HepG2 (cell line): ENCODE measurements around the gene MMP19. TPM values are rescaled to one million over a fixed set of nuclear protein-coding genes. Genes with fewer than 3 reads are reported as not detected.
A peak's percentile ranks its signal among the peaks of the same experiment; 100 is the strongest.

Experiments
- ATAC-seq: fragments of 200-7000 bp; cut with Tn5 transposase; 3 replicates; pipeline ENCODE4 v1.9.1; 2020; ENCODE audit warnings: mild to moderate bottlenecking, moderate library complexity
- Bru-seq: library from RNA; stranded (reverse); fragments of 400-500 nt; gene quantifications from one replicate; lab custom pipeline; 2021; lab: Mats Ljungman, UMichigan
- BruChase-seq, 2 experiments: library from RNA; stranded (reverse); fragments of 400-500 nt; gene quantifications; one replicate each; lab custom pipeline; 2021; lab: Mats Ljungman, UMichigan
- BruUV-seq: library from RNA; stranded (reverse); fragments of 400-500 nt; replicated peaks from 2 replicates; lab custom pipeline; 2021; lab: Mats Ljungman, UMichigan
- CTCF ChIA-PET: fragments of 300-600 bp; formaldehyde crosslinking; extraction: SDS; loops from one replicate; lab custom pipeline; 2021; ENCODE audit warnings: low total read pairs, inconsistent platforms, low intra/inter-chr PET ratio; lab: Yijun Ruan, JAX
- POLR2A ChIA-PET: fragments of 350-600 bp; sonication (Branson Sonifier 250); formaldehyde crosslinking; loops from one replicate; lab custom pipeline; 2020; ENCODE audit warnings: antibody characterized with exemption, inconsistent platforms; lab: Yijun Ruan, JAX
- DNase-seq: peaks from one replicate; pipeline ENCODE4 v3.0.0-alpha.2; 2015; ENCODE audit warnings: low spot score
- FAIRE-seq: peaks from 3 replicates; lab custom pipeline; 2011; peaks lifted over from hg19 to GRCh38; lab: Jason Lieb, UNC
- H2AFZ ChIP-seq: one replicate; pipeline ENCODE4 v1.6.1; 2011; ENCODE audit warnings: low read length, inconsistent platforms
- H3K27ac ChIP-seq: fragments of 300-600 bp; 3 replicates; pipeline ENCODE4 v1.8.0; 2011; ENCODE audit warnings: mixed run types, mild to moderate bottlenecking, mixed read lengths, low read length, inconsistent platforms; ENCODE audit not compliant: insufficient read depth; ENCODE audit errors: extremely low read length
- H3K27me3 ChIP-seq, 2 experiments: fragments of 200-600 bp in 1 of 2; 2 replicates in 1 of 2; 3 replicates in 1 of 2; pipeline versions ENCODE4 v1.6.0 to v1.8.0; 2011; ENCODE audit warnings: low read length in 2 of 2, mild to moderate bottlenecking in 2 of 2, moderate library complexity in 2 of 2, inconsistent platforms in 1 of 2; ENCODE audit not compliant: insufficient read depth in 2 of 2, control insufficient read depth in 1 of 2
- H3K36me3 ChIP-seq, 2 experiments: fragments of 200-600 bp in 1 of 2; replicated peaks in 1 of 2; 2 replicates in 1 of 2; 3 replicates in 1 of 2; pipeline versions ENCODE4 v1.5.1 to v1.8.0; 2011; ENCODE audit warnings: low read length in 2 of 2, inconsistent platforms in 1 of 2; ENCODE audit not compliant: insufficient read depth in 2 of 2, control insufficient read depth in 1 of 2
- H3K4me1 ChIP-seq: 2 replicates; pipeline ENCODE4 v1.5.1; 2012; ENCODE audit warnings: low read length, inconsistent platforms; ENCODE audit not compliant: insufficient read depth
- H3K4me2 ChIP-seq: 2 replicates; pipeline ENCODE4 v1.6.0; 2011; ENCODE audit warnings: low read depth, low read length, inconsistent platforms
- H3K4me3 ChIP-seq, 3 experiments: fragments of 200-600 bp in 1 of 3; sonication (generic), shearing (Covaris generic) in 1 of 3; replicated peaks in 1 of 3; 2 replicates each; pipeline ENCODE4 v1.5.1; 2011 to 2016; ENCODE audit warnings: low read length in 3 of 3, inconsistent platforms in 2 of 3, low read depth in 2 of 3, mild to moderate bottlenecking in 2 of 3, control low read depth in 1 of 3, mixed read lengths in 1 of 3; ENCODE audit not compliant: insufficient read depth in 1 of 3
- H3K79me2 ChIP-seq: one replicate; pipeline ENCODE4 v1.6.1; 2011; ENCODE audit warnings: low read length, inconsistent platforms; ENCODE audit not compliant: insufficient read depth
- H3K9ac ChIP-seq: 2 replicates; pipeline ENCODE4 v1.6.0; 2011; ENCODE audit warnings: mild to moderate bottlenecking, low read depth, low read length, inconsistent platforms; ENCODE audit not compliant: insufficient read depth
- H3K9me3 ChIP-seq: 2 replicates; pipeline ENCODE4 v1.5.1; 2012; ENCODE audit warnings: mild to moderate bottlenecking, low read length
- H4K20me1 ChIP-seq: 2 replicates; pipeline ENCODE4 v1.6.0; 2011; ENCODE audit warnings: inconsistent platforms, mild to moderate bottlenecking, low read length, moderate library complexity; ENCODE audit not compliant: insufficient read depth
- ATF3 ChIP-seq: sonication (generic); formaldehyde crosslinking; IDR thresholded peaks from 2 replicates; pipeline ENCODE4 v1.4.0; 2020; ENCODE audit warnings: missing genetic modification reagents
- ATF4 ChIP-seq, 2 experiments: fragments of 450-650 bp in 1 of 2; sonication (generic) in 1 of 2; formaldehyde crosslinking; IDR thresholded peaks; 2 replicates each; pipeline versions ENCODE4 v1.5.0 to v1.8.0; 2020 to 2022; ENCODE audit warnings: mild to moderate bottlenecking in 1 of 2, missing genetic modification reagents in 1 of 2
- CEBPB ChIP-seq: IDR thresholded peaks from 2 replicates; pipeline ENCODE4 v1.6.1; 2011; ENCODE audit warnings: low read depth, low read length, improper control_type of control experiment, borderline replicate concordance
- FOSL2 ChIP-seq: sonication (generic); formaldehyde crosslinking; IDR thresholded peaks from 2 replicates; pipeline ENCODE4 v1.4.0; 2020; ENCODE audit warnings: missing genetic modification reagents
- FOXO1 ChIP-seq: sonication (generic); formaldehyde crosslinking; IDR thresholded peaks from 2 replicates; pipeline ENCODE4 v1.4.0; 2020; ENCODE audit warnings: missing genetic modification reagents
- GABPA ChIP-seq, 2 experiments: IDR thresholded peaks; 2 replicates each; pipeline ENCODE4 v1.6.1; 2011 to 2016; ENCODE audit warnings: low read depth in 2 of 2, low read length in 1 of 2, missing biosample characterization in 1 of 2, missing genetic modification characterization in 1 of 2
- GATAD2A ChIP-seq: IDR thresholded peaks from 2 replicates; pipeline ENCODE4 v1.6.1; 2016
- JUNB ChIP-seq: sonication (generic); formaldehyde crosslinking; IDR thresholded peaks from 2 replicates; pipeline ENCODE4 v1.8.0; 2022; ENCODE audit warnings: missing genetic modification reagents, mild to moderate bottlenecking, borderline replicate concordance
- JUND ChIP-seq: sonication (generic); formaldehyde crosslinking; IDR thresholded peaks from 2 replicates; pipeline ENCODE4 v1.8.0; 2022; ENCODE audit warnings: mild to moderate bottlenecking, missing genetic modification reagents
- PATZ1 ChIP-seq: sonication (generic); formaldehyde crosslinking; IDR thresholded peaks from 2 replicates; pipeline ENCODE4 v1.4.0; 2020; ENCODE audit warnings: missing genetic modification reagents
- RELA ChIP-seq: sonication (generic); formaldehyde crosslinking; IDR thresholded peaks from 2 replicates; pipeline ENCODE4 v1.4.0; 2020; ENCODE audit warnings: missing genetic modification reagents
- WGBS: methylation state at CpG from one replicate; pipeline ENCODE4 v1.1.6; 2017; ENCODE audit warnings: low lambda C conversion rate; 5-methylcytosine and 5-hydroxymethylcytosine counted together
- in situ Hi-C: cut with HindIII; loops from 2 replicates; pipeline ENCODE4 v1.10.0; 2017; ENCODE audit warnings: low pct_unique_long_range_greater_than_20kb; ENCODE audit not compliant: extremely low pct_ligation_motif_present
- intact Hi-C: fragments of 100-400 bp; cut with micrococcal nuclease; formaldehyde crosslinking; loops from one replicate; pipeline ENCODE4 v1.10.0; 2022; ENCODE audit not compliant: unreplicated experiment
- long read RNA-seq, 2 experiments: library from RNA in 1 of 2; library from polyadenylated mRNA in 1 of 2; stranded (forward) in 1 of 2; unstranded in 1 of 2; transcript quantifications; one replicate each; pipeline ENCODE4 v2.0.0, GENCODE V29; 2019 to 2022
- polyA minus RNA-seq, 3 experiments: library from RNA; depleted of rRNA, polyadenylated mRNA; stranded (reverse); fragments of >200 nt; gene quantifications; 2 replicates each; pipeline ENCODE4 v1.2.3, GENCODE V29; 2011; ENCODE audit warnings: low replicate concordance in 1 of 3
- polyA plus RNA-seq, 8 experiments: library from polyadenylated mRNA; depleted of rRNA in 3 of 8; stranded (reverse) in 7 of 8; unstranded in 1 of 8; fragments of >200 nt; fragmentation: Illumina TruSeq in 4 of 8; extraction: Trizol in 4 of 8; gene quantifications; 2 replicates each; pipeline versions ENCODE4 v1.2.1 to v1.2.3, GENCODE V29; 2011 to 2016; ENCODE audit warnings: low read depth in 4 of 8, missing spikeins in 1 of 8, mixed read lengths in 1 of 8; ENCODE audit not compliant: insufficient read depth in 1 of 8
- total RNA-seq, 5 experiments: library from RNA; depleted of rRNA; stranded (reverse); fragments of >200 nt; fragmentation: Illumina TruSeq; extraction: Trizol; gene quantifications; 2 replicates each; pipeline ENCODE4 v1.2.3, GENCODE V29; 2016; ENCODE audit warnings: low read depth in 1 of 5

Gene MMP19
- total RNA-seq (2016; rRNA removed; fragmentation: Illumina TruSeq; extraction: Trizol) (0.07 TPM in 1 of 2 replicates, not detected in the other), polyA plus RNA-seq (2011; rRNA removed) (0.08 and 0.16 TPM in 2 replicates), polyA minus RNA-seq (2011; rRNA and poly(A)+ RNA removed; ENCODE audit: low replicate concordance) (not detected in 2 replicates), Bru-seq, nascent RNA (percentile 24 among the genes with signal in this experiment), BruChase-seq, experiment 1, labeled RNA remaining after a 6-hour chase (not detected), BruChase-seq, experiment 2, labeled RNA remaining after a 2-hour chase (percentile 15 among the genes with signal in this experiment)
- not detected in 2 replicates for total RNA-seq (2016; cell fraction: cytosol; rRNA removed; fragmentation: Illumina TruSeq; extraction: Trizol; ENCODE audit: low read depth)
- total RNA-seq (2016; cell fraction: insoluble cytoplasmic fraction; rRNA removed; fragmentation: Illumina TruSeq; extraction: Trizol): 0.06 TPM in 1 of 2 replicates, not detected in the other
- total RNA-seq (2016; cell fraction: membrane; rRNA removed; fragmentation: Illumina TruSeq; extraction: Trizol): not detected in 2 replicates
- not detected in 2 replicates for total RNA-seq (2016; cell fraction: nucleus; rRNA removed; fragmentation: Illumina TruSeq; extraction: Trizol)
- polyA plus RNA-seq (2011; cell fraction: cytosol; rRNA removed): 0.08 TPM in 2 replicates
- polyA plus RNA-seq (2011; cell fraction: nucleus; rRNA removed): 0.12 and 0.32 TPM in 2 replicates
- 0.08 and 0.19 TPM in 2 replicates for polyA plus RNA-seq (2012)
- not detected in 2 replicates for polyA plus RNA-seq (2016; cell fraction: cytosol; fragmentation: Illumina TruSeq; extraction: Trizol; ENCODE audit: low read depth)
- polyA plus RNA-seq (2016; cell fraction: insoluble cytoplasmic fraction; fragmentation: Illumina TruSeq; extraction: Trizol; ENCODE audit: low read depth): not detected in 2 replicates
- polyA plus RNA-seq (2016; cell fraction: membrane; fragmentation: Illumina TruSeq; extraction: Trizol; ENCODE audit: low read depth): not detected in 2 replicates
- not detected in 2 replicates for polyA plus RNA-seq (2016; cell fraction: nucleus; fragmentation: Illumina TruSeq; extraction: Trizol; ENCODE audit: insufficient read depth, low read depth)
- polyA minus RNA-seq (2011; cell fraction: cytosol; rRNA and poly(A)+ RNA removed): not detected in 2 replicates
- polyA minus RNA-seq (2011; cell fraction: nucleus; rRNA and poly(A)+ RNA removed): not detected in 2 replicates
- long read RNA-seq, experiment 1: 0 reads
- long read RNA-seq, experiment 2: 0 reads

GRCh38 chr12:55842681-55843429 is at the start of gene MMP19:
Gene MMP19, minus strand, starts transcription at chr12:55842936. Its CDS starts 106 bp downstream, at chr12:55842830.
- Histone ChIP-seq H3K9me3 (no peaks in the 10 kb centered on the region), H2AFZ (no peak within 1 kb of the TSS), H3K4me2 (peak within 1 kb of the TSS; percentile 69), H3K79me2 (no peaks in the 10 kb centered on the region), H4K20me1 (no peaks in the 10 kb centered on the region), H3K27ac (no peak within 1 kb of the TSS), H3K36me3 (no peaks in the 10 kb centered on the region), H3K27me3 (peaks cover under 1 to 14% of the 10 kb centered on the region in 2 experiments; a peak in 3 of 5 replicates), H3K9ac (no peak within 1 kb of the TSS), H3K4me1 (peaks cover 24% of the 10 kb centered on the region), H3K4me3 (peak within 1 kb of the TSS in 1 of 3 experiments; percentile 32; a peak in 2 of 6 replicates)
- BruUV-seq: no TSS peak
- ChIA-PET POLR2A (interaction anchor here (0.7 to 2.6 kb wide), 2 partner anchors 13 to 25 kb away, joined by 3 to 22 read pairs; partner anchors contain the start of genes DNAJC14, ORMDL2 and SARNP), CTCF (no interaction called here)
- 43% methylated on average over 4 of the region's 10 CpGs for WGBS
- FAIRE-seq (peak; percentile 37), DNase-seq (peak; percentile 46), ATAC-seq (peak; percentile 68)
- in situ Hi-C loops (no loop called here), intact Hi-C loops (no loop called here)
- peak; percentile 25; the same call in 1 of the 2 replicates for TF ChIP-seq JUNB (CRISPR knock-in tag)
- TF ChIP-seq ATF3 (CRISPR knock-in tag): peak; percentile 68
- peak; percentile 94 for TF ChIP-seq FOSL2 (CRISPR knock-in tag)
- TF ChIP-seq FOXO1 (CRISPR knock-in tag): no peak
- peak; percentile 40; the same call in 1 of the 2 replicates for TF ChIP-seq JUND
- 0 out of 2 replicates have a peak, but pooled peaks have one; percentile 18 for TF ChIP-seq GATAD2A (CRISPR knock-in tag)
- TF ChIP-seq PATZ1 (CRISPR knock-in tag): 0 out of 2 replicates have a peak, but pooled peaks have one; percentile 22
- peak; percentile 88 for TF ChIP-seq CEBPB
- no peak for TF ChIP-seq GABPA (IDR thresholded peaks at IDR 0.05; ENCODE audit: low read depth, low read length)
- TF ChIP-seq GABPA (CRISPR knock-in tag; IDR thresholded peaks at IDR 0.05; ENCODE audit: low read depth): 0 out of 2 replicates have a peak, but pooled peaks have one; percentile 9
- TF ChIP-seq RELA (CRISPR knock-in tag): no peak
- TF ChIP-seq ATF4 (CRISPR knock-in tag; IDR thresholded peaks at IDR 0.05): no peak
